Measurements from ENCODE around the gene ABL2.
"Not testable (repeated sequence)": the region's sequence is repeated elsewhere in the genome, so short reads cannot be mapped to it uniquely, and the experiment has no call there.

The ABL2 gene
- total RNA-seq = 176 to 1,469 (median 299) reads per million in 17 experiments

DNA sequence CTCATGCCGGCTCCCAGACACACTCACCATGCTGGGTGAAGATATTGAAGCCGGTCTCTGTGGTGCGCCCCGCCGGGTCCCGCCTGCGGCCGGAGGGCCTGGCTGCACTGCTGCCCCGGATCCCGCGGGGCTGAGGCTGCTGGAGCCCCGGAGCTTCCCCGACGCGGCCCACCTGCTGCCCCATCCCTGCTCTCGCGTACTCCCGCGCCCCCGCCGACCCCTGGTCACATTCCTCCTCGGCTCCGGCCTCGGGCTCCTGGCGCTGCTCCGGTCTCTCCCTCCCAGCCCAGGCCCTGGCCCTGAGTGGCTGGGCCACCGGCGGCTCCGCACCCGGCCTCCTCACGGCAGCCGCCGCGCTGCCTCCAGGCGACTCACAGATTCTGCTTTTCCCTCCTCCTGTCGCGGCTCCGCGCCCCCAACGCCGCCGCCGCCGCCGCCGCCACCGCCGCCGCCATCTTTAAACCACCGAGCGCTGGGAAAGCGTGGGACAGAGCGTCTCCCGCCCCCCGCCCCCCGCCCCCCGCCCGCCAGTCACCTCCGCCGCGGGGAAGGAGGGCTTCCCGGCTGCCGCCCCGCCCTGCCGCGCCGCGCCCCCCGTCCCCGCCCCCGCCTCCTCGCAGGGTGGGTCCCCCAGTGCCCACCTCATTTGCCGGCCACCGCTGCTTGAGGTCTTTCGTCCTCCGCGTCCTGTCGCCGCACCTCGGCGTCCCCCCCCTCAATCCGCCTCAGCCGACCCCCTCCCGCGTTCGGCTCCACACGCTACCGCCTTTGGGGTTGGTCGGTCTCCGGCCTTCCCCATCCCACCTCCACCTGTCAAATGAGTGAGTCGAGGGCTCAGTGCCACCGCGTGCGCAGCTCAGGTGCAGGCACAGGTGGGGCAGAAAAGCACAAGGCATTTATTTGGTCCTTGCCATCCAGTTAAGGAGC, at the start of gene ABL2:
Gene ABL2 (minus strand): TSS at position 464 of the 927 bp plus-strand sequence. CDS start 280 bp downstream, at position 184.
- peak; percentile 49 to 76 (median 62) for DNase-seq

DNA sequence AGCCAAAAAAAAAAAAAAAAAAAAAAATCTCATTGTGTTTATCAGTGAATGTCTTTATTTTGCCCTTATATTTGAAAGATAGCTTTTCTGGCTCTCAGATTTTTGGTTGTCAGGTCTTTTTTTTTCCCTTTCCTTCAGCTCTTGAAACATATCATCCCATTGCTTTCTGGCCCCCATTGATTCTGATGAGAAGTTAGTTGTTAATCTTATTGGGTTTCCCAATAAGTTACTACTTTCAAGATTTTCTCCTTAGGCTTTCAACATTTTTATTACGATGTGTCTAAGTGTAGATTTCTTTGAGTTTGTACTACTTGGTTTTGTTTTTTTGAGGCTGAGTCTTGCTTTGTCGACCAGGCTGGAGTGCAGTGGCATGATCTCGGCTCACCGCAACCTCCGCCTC, 49.4 kb upstream of the ABL2 start:
- DNase-seq = no peak

DNA sequence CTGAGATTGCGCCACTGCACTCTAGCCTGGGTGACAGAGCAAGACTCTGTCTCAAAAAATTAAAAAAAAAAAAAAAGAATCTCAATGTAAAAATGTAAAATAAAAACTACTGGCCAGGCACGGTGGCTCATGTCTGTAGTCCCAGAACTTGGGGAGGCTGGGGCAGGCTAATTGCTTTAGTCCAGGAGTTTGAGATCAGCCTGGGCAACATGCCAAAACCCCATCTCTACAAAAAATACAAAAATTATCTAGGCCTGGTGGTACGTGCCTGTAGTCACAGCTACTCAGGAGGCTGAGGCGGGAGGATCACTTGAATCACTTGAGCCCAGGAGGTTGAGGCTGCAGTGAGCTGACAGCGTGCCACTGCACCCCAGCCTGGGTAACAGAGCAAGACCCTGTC, 44.9 kb upstream of the ABL2 start:
- DNase-seq = not testable (repeated sequence)

DNA sequence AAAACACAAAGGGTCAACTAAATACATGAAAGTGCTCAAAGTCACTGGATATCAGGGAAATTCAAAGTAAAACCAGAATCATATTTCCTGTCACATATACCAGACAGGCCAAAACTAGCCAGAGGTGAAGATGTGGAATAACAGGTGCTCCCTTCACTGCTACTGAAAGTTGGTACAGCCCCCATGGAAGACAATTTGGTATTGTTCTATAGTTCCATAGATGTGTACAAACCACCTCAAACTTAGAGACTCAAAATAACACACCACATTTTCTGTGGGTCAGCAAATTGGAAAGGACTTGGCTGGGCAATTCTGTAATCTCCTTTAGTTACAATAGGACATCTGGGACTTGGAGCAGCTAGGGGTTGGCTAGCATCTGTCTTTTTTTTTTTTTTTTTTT, 39.6 kb upstream of the ABL2 start:
- no peak for DNase-seq

DNA sequence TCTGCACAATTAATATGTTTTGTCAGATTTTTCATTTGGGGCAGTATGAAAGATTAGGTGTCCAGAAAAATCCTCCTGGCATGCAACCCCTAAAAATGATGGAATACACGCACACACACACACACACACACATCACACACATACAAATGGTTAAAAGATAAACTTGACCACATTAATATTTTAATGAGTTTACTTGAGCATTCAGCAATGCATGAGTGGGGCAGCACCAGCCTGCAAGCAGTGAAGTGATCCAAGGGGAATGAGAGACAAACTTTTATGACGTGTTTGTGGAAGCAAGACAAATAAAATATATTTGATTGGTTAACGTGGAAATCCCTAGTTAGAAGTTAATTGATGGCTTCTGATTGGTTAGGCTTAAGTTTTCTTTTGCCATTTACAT, 35.0 kb upstream of the ABL2 start:
- DNase-seq = no peak

DNA sequence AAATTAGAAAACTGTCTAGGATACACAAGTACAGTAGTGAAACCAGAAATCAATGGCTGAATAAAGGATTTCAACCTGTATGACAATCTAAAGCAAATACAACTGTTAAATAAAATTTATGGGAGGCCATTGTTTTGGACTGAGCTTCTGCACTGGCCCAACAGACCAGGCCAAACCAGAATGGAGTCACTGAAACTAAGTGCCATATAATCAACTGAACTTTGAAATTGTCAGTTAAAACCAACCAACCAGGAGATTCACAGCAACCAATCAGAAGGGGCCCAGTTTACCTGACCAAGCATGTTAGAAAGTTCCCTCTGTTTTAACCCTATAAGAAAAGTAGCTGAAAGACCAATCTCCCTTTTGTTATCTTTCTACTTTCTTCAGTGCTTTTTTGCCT, 33.6 kb upstream of the ABL2 start:
- no peak for DNase-seq

DNA sequence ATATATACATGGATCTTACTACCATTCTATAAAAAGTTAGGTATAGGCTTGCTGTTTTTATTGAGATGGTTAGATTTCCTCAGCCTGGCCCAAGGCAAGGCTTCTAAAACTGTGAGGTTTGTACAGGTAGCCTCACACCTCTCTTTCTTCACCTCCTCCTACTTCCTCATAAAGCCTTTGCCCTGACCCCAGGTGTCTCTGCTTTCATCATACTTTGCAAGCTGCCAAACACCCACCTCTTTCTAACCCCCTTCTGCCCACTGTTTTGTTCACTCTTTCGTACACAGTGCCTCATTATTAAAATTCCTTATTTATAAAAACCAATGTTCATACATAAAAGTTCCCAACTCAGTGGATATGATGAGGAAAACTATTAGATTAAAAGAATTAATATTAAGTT, 32.7 kb upstream of the ABL2 start:
- no peak for DNase-seq

DNA sequence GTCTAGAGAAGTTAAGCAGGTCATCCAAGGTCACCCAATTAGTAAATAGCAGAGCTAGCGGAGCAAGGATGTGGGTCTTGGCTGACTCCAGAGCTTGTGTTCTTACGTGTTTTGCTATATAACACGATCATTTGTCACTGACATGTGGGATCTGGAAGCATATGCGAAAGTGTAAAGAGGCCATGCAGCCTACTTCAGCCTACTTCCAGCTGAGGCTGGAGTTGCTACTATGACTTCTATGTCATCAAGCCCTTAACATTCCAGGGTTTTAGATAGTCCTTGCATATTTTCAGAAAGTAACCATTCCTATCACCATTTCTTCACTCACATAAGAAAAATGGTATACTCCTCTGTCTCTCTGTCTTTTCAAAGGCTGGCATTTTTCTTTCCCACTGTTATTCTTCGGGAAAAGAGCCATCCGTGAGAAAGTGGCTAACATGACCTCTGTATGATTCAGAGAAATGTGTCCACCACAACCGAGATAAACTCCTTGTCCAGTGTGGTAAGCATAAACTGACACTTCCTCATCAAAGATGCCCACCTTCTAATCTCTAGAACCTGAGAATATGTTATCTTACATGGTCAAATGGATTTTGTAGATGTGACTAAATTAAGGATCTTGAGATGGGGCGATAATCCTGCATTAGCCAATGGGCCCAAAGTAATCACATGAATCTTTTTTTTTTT, 24.0 kb upstream of the ABL2 start:
- no peak for DNase-seq

DNA sequence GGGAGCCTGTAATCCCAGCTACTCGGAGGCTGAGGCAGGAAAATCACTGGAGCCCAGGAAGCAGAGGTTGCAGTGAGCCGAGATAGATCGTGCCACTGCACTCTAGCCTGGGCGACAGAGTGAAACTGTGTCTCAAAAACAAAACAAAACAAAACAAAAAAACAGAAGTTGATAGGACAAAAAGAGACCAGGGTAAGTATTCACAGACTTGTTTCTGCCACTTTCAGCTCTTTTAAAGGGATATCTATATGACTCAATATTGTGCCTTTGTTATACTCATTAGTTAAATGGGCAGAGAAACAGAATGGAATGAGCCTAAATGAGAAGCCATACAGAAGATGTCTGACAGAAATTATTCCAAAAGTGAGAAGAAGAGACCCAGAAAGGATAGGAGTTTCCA, 23.1 kb upstream of the ABL2 start:
- DNase-seq = no peak

DNA sequence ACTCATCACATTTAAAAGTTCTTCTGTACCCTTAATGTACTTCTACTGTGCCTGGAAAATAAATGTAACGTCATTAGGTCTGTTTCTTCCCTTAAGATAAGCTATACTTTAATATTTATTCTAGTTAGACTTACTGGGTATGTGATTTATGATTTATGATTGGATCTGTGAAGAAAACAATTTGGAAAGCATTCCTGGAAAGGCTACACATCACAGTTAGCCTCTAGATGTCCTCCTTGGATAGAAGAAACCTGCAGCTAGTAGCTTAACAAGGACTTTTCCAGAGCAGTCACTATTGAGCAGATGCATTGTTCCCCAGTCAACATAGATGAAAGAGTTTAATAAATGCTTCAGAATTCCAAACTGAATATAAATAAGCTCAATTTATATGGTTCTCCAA, 22.2 kb upstream of the ABL2 start:
- DNase-seq = peak in 3 of 4 experiments; percentile 33 to 58 (median 51)

DNA sequence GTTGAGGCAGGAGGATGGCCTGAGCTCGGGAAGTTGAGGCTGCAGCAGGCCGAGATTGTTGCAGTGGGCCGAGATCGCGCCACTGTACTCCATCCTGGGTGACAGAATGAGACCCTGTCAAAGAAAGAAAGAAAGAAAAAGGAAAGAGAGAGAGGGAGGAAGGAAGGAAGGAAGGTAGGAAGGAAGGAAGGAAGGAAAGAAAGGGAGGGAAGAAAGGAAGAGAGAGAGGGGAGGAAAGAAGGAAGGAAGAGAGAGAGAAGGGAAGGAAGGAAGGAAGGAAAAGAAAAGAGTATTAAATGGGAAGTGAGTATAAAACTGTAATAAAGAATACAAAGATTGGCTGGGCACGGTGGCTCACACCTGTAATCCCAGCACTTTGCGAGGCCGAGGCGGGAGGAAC, 18.4 kb upstream of the ABL2 start:
- DNase-seq = no peak

DNA sequence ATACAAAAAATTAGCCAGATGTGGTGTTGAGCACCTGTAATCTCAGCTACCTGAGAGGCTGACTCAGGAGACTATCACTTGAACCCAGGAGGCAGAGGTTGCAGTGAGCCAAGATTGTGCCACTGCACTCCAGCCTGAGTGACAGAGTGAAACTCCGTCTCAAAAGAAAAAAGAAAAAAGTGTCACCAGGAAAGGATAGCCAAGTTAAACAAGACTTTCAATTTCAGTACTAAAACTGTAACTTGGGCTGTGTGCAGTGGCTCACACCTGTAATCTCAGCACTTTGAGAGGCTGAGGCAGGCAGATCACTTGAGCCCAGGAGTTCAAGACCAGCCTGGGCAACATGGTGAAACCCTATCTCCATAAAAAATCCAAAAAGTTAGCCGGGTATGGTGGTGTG, 15.9 kb upstream of the ABL2 start:
- DNase-seq = not testable (repeated sequence)

DNA sequence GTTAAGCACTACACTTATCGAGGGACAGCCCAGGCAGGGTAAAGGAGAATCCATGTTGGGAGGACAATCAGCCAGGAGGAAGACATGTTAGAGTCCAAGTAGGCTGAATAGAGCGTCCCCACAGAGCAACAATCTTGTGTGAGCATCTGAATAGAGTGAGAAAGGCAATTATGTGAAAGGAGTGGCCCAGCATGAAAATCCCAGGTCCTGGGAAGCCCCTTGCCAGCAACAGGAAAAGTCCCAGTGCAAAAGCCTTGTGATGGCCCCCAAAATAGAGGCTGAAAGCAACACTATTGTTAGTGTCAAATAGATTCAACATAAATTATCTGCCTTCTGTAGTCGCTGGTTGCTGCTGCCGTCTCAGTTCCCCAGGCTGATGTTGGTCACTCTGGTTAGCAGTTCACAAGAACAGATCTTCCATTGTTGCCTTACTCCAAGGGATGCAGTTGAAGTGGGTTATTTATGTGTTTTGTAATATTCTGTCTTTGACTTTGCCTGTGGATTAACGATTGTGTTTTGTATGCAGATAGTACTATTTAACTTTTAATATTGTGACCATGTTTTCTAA, 12.1 kb upstream of the ABL2 start:
- no peak for DNase-seq

DNA sequence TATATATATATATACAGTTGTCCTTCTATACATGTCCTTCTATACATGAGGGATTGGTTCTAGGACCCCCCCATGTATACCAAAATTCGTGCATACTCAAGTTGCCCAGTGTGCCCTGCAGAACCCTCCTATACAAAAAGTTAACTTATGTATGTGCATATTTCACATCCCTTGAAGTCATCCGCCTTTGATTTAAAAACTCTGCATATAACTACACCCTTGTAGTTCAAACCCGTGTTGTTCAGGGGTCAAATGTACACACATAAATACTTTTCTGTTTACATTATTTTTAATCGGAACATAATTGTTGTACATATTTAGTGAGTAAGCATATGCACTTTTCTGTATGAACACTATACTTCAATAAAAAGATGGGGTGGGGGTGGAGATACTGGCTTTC, 7.7 kb upstream of the ABL2 start:
- no peak for DNase-seq

DNA sequence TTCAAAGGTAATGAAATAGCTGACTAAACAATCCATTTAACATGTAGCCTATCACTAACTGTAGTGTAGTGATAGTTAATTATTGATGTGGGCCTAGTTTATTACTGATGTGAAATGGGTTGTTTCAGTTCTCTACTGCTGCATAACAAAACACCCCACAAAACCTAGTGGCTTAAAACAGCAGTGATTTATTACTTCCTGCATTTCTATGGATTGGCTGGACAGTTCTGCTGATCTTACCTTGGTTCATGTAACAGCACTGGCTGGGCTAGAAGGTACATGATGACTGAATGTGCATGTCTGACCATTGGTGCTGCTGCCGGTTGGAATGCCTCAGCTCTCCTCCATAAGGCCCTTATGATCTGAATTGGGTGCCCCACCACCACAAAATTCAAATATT, 5.4 kb upstream of the ABL2 start:
- no peak for DNase-seq

DNA sequence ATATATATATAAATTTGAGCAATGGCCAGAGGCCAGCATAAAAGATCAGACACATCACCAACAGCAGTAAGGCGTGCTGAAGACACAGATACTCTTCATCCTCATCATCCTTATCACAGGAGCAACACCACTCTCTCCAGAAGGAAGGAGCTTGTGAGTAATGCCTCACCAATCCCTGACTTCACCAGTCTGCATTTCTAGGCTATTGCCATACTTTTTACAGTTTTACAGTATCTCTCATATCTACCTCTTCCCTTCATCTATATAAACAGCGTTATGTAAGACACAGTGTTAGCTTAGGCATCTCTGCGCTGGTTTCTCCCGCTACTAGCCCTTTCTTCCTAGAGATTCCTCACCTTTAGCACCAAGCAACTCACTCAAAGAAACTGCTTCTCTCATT, 2.4 kb upstream of the ABL2 start:
- no peak for DNase-seq

DNA sequence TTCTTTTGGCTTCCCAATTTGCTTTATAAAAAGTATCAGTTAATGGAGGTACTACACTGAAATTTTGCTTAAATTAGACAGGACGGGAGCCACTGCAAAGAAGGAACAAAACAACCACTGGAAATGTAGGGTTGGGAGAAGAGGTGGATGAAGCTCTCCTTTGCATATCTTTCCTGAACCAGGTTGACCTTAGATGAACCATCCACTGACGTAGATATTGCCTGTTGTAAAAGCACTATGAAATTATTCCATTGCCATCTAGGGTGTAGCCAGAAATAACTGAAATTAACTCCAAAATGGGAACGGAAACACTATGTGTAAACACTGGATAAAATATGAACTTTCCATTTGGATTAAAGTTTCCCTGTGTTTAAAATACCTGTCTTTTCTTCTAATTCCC, 1.2 kb upstream of the ABL2 start:
- DNase-seq = no peak

DNA sequence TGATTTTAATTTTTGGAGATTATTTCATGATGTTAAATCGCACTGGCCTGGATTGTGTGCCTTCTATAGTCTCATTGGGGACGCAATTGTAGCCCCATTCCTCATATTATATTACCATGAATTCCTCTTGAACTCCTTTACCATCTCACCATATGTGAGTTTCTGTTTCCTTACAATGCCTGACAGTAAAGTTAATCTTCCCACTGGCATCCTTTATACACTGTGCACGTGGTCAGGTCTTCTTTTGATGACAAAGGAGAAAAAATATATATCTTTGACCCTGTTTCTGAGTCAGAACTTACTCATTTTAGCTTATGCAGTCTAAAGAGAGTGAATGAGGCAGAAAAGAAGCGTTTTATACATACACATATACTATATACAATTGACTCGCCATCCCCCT, 774 bp upstream of the ABL2 start:
- peak in 2 of 4 experiments; percentile 20 to 48 for DNase-seq

DNA sequence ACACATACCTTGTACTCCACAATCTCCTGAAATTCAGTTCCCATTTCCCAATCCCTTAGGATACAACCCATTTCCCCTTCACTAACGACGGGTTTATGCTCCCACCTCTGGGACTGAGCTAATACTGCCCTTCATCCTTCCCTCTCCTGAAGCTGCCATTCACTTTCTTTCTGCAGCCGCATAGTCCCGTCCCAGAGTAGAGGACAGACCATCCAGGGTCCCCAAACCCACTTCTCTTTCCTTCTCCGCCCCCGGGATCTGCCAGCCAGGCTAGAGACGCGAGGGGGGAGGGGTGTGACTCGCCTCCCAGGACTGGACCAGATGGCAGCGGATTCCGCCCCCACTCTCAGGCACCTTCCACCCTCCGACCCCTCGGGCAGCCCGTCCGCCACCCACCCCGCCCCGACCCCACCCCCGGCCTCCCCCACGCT, 679 bp downstream of the ABL2 start:
- DNase-seq = peak in 3 of 4 experiments; percentile 49 to 62 (median 51)

DNA sequence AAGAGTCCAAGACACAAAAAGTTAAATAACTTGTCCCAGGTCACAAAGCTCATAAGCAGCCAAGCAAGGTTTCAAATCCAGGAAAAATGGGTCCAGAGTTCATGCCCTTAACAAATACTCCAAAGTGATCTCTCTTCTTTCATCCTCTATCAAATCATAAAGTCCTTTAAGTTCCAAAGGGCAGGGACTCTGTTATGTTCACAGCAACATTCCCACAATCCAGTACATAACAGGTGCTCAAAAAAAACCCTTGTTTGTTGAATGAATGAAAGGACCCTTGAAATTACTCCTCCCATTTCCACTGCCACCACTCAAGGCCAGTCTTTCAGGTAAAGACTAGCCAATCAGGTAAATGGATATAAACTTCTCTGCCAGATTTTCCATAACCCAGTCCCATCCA, 2.7 kb downstream of the ABL2 start:
- no peak for DNase-seq

DNA sequence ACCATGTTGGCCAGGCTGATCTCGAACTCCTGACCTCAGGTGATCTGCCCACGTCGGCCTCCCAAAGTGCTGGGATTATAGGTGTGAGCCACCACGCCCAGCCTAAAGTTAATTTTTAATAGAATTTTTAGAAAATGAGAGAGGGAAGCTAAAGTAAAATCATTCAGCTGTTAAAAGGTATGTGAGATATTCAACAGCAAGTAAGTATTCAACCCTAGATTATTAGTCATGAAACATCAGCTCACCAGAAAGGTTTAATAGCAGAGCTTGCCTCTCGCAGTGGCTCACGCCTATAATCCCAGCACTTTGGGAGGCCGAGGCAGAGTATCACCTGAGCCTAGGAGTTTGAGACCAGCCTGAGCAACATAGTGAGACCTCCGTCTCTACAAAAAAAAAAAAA, 5.0 kb downstream of the ABL2 start:
- DNase-seq = not testable (repeated sequence)

DNA sequence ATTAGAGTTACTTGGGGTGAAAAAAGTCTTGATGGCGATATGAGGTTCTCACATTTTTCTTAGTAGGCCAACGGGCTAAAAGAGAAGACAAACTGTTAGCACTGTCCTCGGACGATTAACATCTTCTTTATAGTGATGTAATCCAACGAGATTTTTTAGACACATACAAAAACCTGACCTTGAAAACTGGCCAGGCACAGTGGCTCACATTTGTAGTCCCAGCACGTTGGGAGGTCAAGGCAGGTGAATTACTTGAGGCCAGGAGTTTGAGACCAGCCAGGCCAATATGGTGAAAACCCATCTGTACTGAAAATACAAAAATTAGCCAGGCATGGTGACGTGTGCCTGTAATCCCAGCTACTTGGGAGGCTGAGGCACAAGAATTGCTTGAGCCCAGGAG, 8.4 kb downstream of the ABL2 start:
- not testable (repeated sequence) for DNase-seq

DNA sequence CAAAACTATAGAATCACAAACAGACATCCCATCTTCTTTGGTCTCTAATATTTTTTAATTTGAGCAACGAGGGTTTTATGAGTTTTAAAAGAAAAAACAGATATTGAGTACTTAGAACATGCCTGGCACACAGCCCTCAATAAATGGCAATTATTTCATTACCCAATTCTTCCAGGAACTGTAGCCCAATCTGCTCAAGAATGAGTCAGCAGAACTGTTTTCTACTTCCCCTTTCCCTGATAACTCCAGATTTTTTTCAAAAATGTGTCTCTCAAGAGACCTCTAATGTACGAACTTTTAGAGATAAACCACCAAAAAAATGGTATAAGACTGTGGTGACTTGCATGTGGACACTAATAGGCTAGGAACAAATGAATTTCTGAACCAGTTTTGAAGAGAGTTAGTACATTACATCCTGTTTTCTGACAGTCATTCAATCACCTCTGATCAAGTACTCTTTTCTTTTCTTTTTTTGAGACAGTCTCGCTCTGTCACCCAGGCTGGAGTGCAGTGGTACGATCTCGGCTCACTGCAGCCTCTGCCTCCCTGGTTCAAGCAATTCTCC, 11.5 kb downstream of the ABL2 start:
- DNase-seq = peak; percentile 39 to 79 (median 64)
